Keratinocyte (primary cell): ENCODE results near the gene PDGFB. TPM values are rescaled to one million over a fixed set of nuclear protein-coding genes. Genes with fewer than 3 reads are reported as not detected.

ENCODE experiments used
- DNase-seq: peaks from one replicate; pipeline ENCODE4 v3.0.0-alpha.2; 2011; ENCODE audit warnings: low read depth, missing footprints, low spot score
- FAIRE-seq: peaks from 2 replicates; lab custom pipeline; 2011; peaks lifted over from hg19 to GRCh38; lab: Jason Lieb, UNC
- H2AFZ ChIP-seq: 2 replicates; pipeline ENCODE4 v1.6.0; 2012; ENCODE audit warnings: low read length, control low read depth, inconsistent platforms; ENCODE audit not compliant: control insufficient read depth
- H3K27ac ChIP-seq: 2 replicates; pipeline ENCODE4 v1.5.1; 2011; ENCODE audit warnings: low read length; ENCODE audit not compliant: control insufficient read depth, insufficient read depth
- H3K27me3 ChIP-seq: 3 replicates; pipeline ENCODE4 v1.6.0; 2011; ENCODE audit warnings: low read length; ENCODE audit not compliant: control insufficient read depth, insufficient read depth; ENCODE audit errors: extremely low read depth
- H3K36me3 ChIP-seq, 2 experiments: 2 replicates in 1 of 2; 3 replicates in 1 of 2; pipeline ENCODE4 v1.5.1; 2011; ENCODE audit warnings: low read length in 2 of 2, mild to moderate bottlenecking in 1 of 2; ENCODE audit not compliant: control insufficient read depth in 2 of 2, insufficient read depth in 2 of 2; ENCODE audit errors: extremely low read depth in 1 of 2
- H3K4me1 ChIP-seq: 3 replicates; pipeline ENCODE4 v1.5.1; 2011; ENCODE audit warnings: low read length; ENCODE audit not compliant: control insufficient read depth, insufficient read depth; ENCODE audit errors: extremely low read depth
- H3K4me2 ChIP-seq: 3 replicates; pipeline ENCODE4 v1.6.0; 2011; ENCODE audit warnings: low read depth, low read length; ENCODE audit not compliant: control insufficient read depth, insufficient read depth; ENCODE audit errors: extremely low read depth
- H3K4me3 ChIP-seq, 3 experiments: fragments of 200-600 bp in 1 of 3; sonication (generic) in 1 of 3; 2 replicates in 2 of 3; 3 replicates in 1 of 3; pipeline ENCODE4 v1.5.1; 2011 to 2016; ENCODE audit warnings: low read length in 3 of 3, mild to moderate bottlenecking in 3 of 3, control low read depth in 2 of 3, inconsistent platforms in 1 of 3, low read depth in 1 of 3, mixed read lengths in 1 of 3, mixed run types in 1 of 3, moderate library complexity in 1 of 3; ENCODE audit not compliant: control insufficient read depth in 2 of 3, insufficient read depth in 2 of 3; ENCODE audit errors: extremely low read depth in 1 of 3
- H3K79me2 ChIP-seq: 2 replicates; pipeline ENCODE4 v1.6.0; 2012; ENCODE audit warnings: low read length; ENCODE audit not compliant: control insufficient read depth, insufficient read depth
- H3K9ac ChIP-seq: 3 replicates; pipeline ENCODE4 v1.6.0; 2011; ENCODE audit warnings: low read length; ENCODE audit not compliant: control insufficient read depth, insufficient read depth; ENCODE audit errors: extremely low read depth
- H3K9me1 ChIP-seq: 3 replicates; pipeline ENCODE4 v1.6.0; 2011; ENCODE audit warnings: low read length; ENCODE audit not compliant: control insufficient read depth, insufficient read depth; ENCODE audit errors: extremely low read depth
- H3K9me3 ChIP-seq: 2 replicates; pipeline ENCODE4 v1.5.1; 2012; ENCODE audit warnings: low read depth, low read length; ENCODE audit not compliant: control insufficient read depth
- H4K20me1 ChIP-seq: 3 replicates; pipeline ENCODE4 v1.6.0; 2011; ENCODE audit warnings: low read length; ENCODE audit not compliant: control insufficient read depth, insufficient read depth; ENCODE audit errors: extremely low read depth
- EZH2 ChIP-seq: IDR thresholded peaks from one replicate; pipeline ENCODE4 v1.6.1; 2012; ENCODE audit warnings: inconsistent platforms, mild to moderate bottlenecking, low read length, moderate library complexity
- dilution Hi-C: fragments of 300-500 bp; cut with MboI; formaldehyde crosslinking; loops from one replicate; pipeline ENCODE4 v1.7.0; 2020; ENCODE audit warnings: low sequenced_read_pairs; ENCODE audit not compliant: extremely low pct_ligation_motif_present
- polyA plus RNA-seq, 5 experiments: library from polyadenylated mRNA; depleted of rRNA in 3 of 5; stranded (reverse) in 3 of 5; stranded (forward) in 1 of 5; unstranded in 1 of 5; fragments of >200 nt; gene quantifications; 1 replicate in 1 of 5; 2 replicates in 3 of 5; 3 replicates in 1 of 5; pipeline versions ENCODE4 v1.2.1 to v1.2.3, GENCODE V29; 2011 to 2012; ENCODE audit warnings: missing spikeins in 2 of 5, low read depth in 1 of 5, low replicate concordance in 1 of 5
- TF ChIP-seq, protein P1 (sequence below), 3 experiments: IDR thresholded peaks in 1 of 3; conservative IDR thresholded peaks in 1 of 3; optimal IDR thresholded peaks in 1 of 3; 2 replicates in 2 of 3; 3 replicates in 1 of 3; pipeline versions ENCODE3 to v1.5.1; 2011; ENCODE audit warnings: low read length in 3 of 3, mild to moderate bottlenecking in 3 of 3, moderate library complexity in 2 of 3, control low read depth in 1 of 3, inconsistent platforms in 1 of 3; ENCODE audit not compliant: insufficient read depth in 2 of 3; ENCODE audit errors: extremely low read depth in 1 of 3

Gene PDGFB
- polyA plus RNA-seq, 1 donor (not counting 4 experiments of a cell fraction or from before 2014, with no cell fraction given) = 6.0 TPM

DNA sequence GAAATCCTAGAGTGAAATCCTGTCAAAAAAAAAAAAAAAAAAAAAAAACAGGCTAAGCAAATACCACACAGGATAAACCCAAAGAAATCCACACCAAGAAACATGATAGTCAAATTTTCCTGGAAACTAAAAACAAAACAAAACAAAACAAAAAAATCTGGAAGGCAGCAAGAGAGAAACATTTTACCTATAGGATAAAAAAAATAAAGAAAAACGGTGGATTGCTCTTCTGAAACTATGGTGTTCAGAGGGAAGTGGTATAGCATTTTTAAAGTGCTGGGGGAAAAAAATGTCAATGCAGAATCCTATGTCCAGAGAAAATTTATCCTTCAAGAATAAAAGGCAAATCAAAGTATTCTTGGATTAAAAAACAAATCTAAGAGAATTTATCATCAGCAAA is 50.7 kb downstream of the PDGFB start:
- Histone ChIP-seq H3K27me3 (no peaks in the 10 kb centered on the region), H3K9ac (no peak overlapping the region), H3K27ac (no peak overlapping the region), H3K4me3 (no peak overlapping the region), H3K79me2 (no peaks in the 10 kb centered on the region), H3K36me3 (no peaks in the 10 kb centered on the region), H4K20me1 (no peaks in the 10 kb centered on the region), H3K4me2 (no peak overlapping the region), H3K4me1 (peaks cover 7% of the 10 kb centered on the region), H2AFZ (no peak overlapping the region), H3K9me3 (no peaks in the 10 kb centered on the region), H3K9me1 (no peaks in the 10 kb centered on the region)
- DNase-seq = no peak
- dilution Hi-C loops = no loop called here
- TF ChIP-seq, protein P1, sequence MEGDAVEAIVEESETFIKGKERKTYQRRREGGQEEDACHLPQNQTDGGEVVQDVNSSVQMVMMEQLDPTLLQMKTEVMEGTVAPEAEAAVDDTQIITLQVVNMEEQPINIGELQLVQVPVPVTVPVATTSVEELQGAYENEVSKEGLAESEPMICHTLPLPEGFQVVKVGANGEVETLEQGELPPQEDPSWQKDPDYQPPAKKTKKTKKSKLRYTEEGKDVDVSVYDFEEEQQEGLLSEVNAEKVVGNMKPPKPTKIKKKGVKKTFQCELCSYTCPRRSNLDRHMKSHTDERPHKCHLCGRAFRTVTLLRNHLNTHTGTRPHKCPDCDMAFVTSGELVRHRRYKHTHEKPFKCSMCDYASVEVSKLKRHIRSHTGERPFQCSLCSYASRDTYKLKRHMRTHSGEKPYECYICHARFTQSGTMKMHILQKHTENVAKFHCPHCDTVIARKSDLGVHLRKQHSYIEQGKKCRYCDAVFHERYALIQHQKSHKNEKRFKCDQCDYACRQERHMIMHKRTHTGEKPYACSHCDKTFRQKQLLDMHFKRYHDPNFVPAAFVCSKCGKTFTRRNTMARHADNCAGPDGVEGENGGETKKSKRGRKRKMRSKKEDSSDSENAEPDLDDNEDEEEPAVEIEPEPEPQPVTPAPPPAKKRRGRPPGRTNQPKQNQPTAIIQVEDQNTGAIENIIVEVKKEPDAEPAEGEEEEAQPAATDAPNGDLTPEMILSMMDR (optimal IDR thresholded peaks at IDR 0.05 in 1 of 3, IDR thresholded peaks at IDR 0.05 in 1 of 3, conservative IDR thresholded peaks at IDR 0.05 in 1 of 3; ENCODE audit: extremely low read depth in 1 of 3, insufficient read depth in 2 of 3, low read length in 3 of 3) = no peak
- TF ChIP-seq EZH2 = no peak
- no peak for FAIRE-seq

DNA sequence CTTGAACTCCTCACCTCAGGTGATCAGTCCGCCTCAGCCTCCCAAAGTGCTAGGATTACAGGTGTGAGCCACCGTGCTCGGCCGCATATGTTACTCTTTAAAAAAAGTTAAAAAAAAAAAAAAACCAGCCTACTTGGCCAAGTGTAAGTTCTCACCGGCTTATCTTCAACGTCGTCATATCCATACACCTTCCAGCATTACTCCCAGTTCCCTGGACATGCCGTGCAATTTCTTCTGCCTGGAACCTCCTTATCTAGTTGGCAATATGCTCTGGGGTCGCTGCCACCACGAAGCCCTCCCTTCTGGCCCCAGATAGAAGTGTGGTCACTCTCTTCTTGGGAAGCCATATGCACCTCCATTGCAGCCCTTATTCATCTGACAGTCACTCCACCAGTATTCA is 56.0 kb downstream of the PDGFB start:
- FAIRE-seq (no peak), DNase-seq (no peak)
- no peaks in the 10 kb centered on the region for H3K79me2 ChIP-seq
- no peaks in the 10 kb centered on the region for H3K27me3 ChIP-seq
- dilution Hi-C loops = no loop called here
- H2AFZ ChIP-seq = no peak overlapping the region
- no peak overlapping the region for H3K4me2 ChIP-seq
- no peaks in the 10 kb centered on the region for H3K9me1 ChIP-seq
- no peaks in the 10 kb centered on the region for H3K9me3 ChIP-seq
- H3K36me3 ChIP-seq = no peaks in the 10 kb centered on the region
- no peaks in the 10 kb centered on the region for H4K20me1 ChIP-seq
- TF ChIP-seq EZH2 = no peak
- TF ChIP-seq, protein P1 (optimal IDR thresholded peaks at IDR 0.05 in 1 of 3, IDR thresholded peaks at IDR 0.05 in 1 of 3, conservative IDR thresholded peaks at IDR 0.05 in 1 of 3; ENCODE audit: extremely low read depth in 1 of 3, insufficient read depth in 2 of 3, low read length in 3 of 3) = no peak
- H3K4me1 ChIP-seq = peaks cover 9% of the 10 kb centered on the region
- H3K27ac ChIP-seq = no peak overlapping the region
- no peak overlapping the region for H3K9ac ChIP-seq
- no peak overlapping the region for H3K4me3 ChIP-seq
